A549 (cell line): ENCODE measurements around the gene PPP2R5E. TPM values are rescaled to one million over a fixed set of nuclear protein-coding genes. Genes with fewer than 3 reads are reported as not detected.

Source experiments
- ATAC-seq, 2 experiments: fragments of 200-7000 bp in 1 of 2; fragments of >200 bp in 1 of 2; cut with Nextera tagmentation in 1 of 2; cut with Tn5 transposase in 1 of 2; 3 replicates each; pipeline versions ENCODE4 v1.8.0 to v1.9.1; 2018 to 2020; ENCODE audit warnings: mild to moderate bottlenecking in 1 of 2, moderate library complexity in 1 of 2
- CTCF ChIA-PET: fragments of 300-600 bp; sonication (Branson Sonifier 250); formaldehyde crosslinking; extraction: SDS; loops from one replicate; lab custom pipeline; 2021; ENCODE audit warnings: antibody characterized with exemption, inconsistent platforms; lab: Yijun Ruan, JAX
- POLR2A ChIA-PET: fragments of 350-600 bp; formaldehyde crosslinking; extraction: SDS; loops from one replicate; lab custom pipeline; 2021; ENCODE audit warnings: antibody characterized with exemption, inconsistent platforms; lab: Yijun Ruan, JAX
- DNase-seq, 2 experiments: peaks; one replicate each; pipeline versions ENCODE4 v3.0.0 to v3.0.0-alpha.2; 2011 to 2016; ENCODE audit warnings: low read depth in 1 of 2, low spot score in 1 of 2
- FAIRE-seq: peaks from 2 replicates; lab custom pipeline; 2011; peaks lifted over from hg19 to GRCh38; lab: Jason Lieb, UNC
- H3K27ac ChIP-seq, 2 experiments: fragments of >200 bp; sonication (Bioruptor Twin); formaldehyde crosslinking; 3 replicates each; pipeline ENCODE4 v1.5.1; 2016 to 2017
- H3K4me1 ChIP-seq: fragments of >200 bp; sonication (Bioruptor Twin); formaldehyde crosslinking; 3 replicates; pipeline ENCODE4 v1.6.1; 2016
- H3K4me2 ChIP-seq: fragments of >200 bp; sonication (Bioruptor Twin); formaldehyde crosslinking; 3 replicates; pipeline ENCODE4 v1.6.1; 2016
- H3K4me3 ChIP-seq: fragments of >200 bp; sonication (Bioruptor Twin); formaldehyde crosslinking; 3 replicates; pipeline ENCODE4 v1.5.1; 2016
- H3K9me3 ChIP-seq: fragments of >200 bp; sonication (Bioruptor Twin); formaldehyde crosslinking; 3 replicates; pipeline ENCODE4 v1.6.1; 2016
- ATOH8 ChIP-seq: fragments of 250-450 bp; sonication (Bioruptor Pico); IDR thresholded peaks from 2 replicates; pipeline ENCODE4 v1.5.0; 2020; ENCODE audit warnings: low read depth, mild to moderate bottlenecking, moderate library complexity
- FOXS1 ChIP-seq: fragments of 250-450 bp; sonication (Bioruptor Pico); IDR thresholded peaks from 2 replicates; pipeline ENCODE4 v1.5.0; 2020; ENCODE audit warnings: mild to moderate bottlenecking, moderate library complexity
- HES2 ChIP-seq: fragments of >200 bp; sonication (Bioruptor Twin); formaldehyde crosslinking; IDR thresholded peaks from 2 replicates; pipeline ENCODE4 v1.6.1; 2016
- HOXA7 ChIP-seq: fragments of 250-450 bp; sonication (Bioruptor Pico); IDR thresholded peaks from 2 replicates; pipeline ENCODE4 v1.5.0; 2020; ENCODE audit warnings: mild to moderate bottlenecking, moderate library complexity
- KDM1A ChIP-seq: fragments of 200-600 bp; sonication (generic); IDR thresholded peaks from 2 replicates; pipeline ENCODE4 v1.6.1; 2016; ENCODE audit warnings: low read depth, mild to moderate bottlenecking
- MAZ ChIP-seq: fragments of 150-350 bp; IDR thresholded peaks from 2 replicates; pipeline ENCODE4 v1.6.1; 2014; ENCODE audit warnings: antibody characterized with exemption, low read depth, low read length, borderline replicate concordance
- MYC ChIP-seq: IDR thresholded peaks from 2 replicates; pipeline ENCODE4 v1.6.1; 2012; ENCODE audit warnings: mild to moderate bottlenecking, inconsistent platforms, low read length, improper control_type of control experiment, borderline replicate concordance
- NFE2L2 ChIP-seq: fragments of 150-350 bp; conservative IDR thresholded peaks from 2 replicates; pipeline ENCODE4 v1.6.1; 2014; ENCODE audit warnings: low read length
- PHF8 ChIP-seq: fragments of 200-600 bp; sonication (generic); IDR thresholded peaks from 2 replicates; pipeline ENCODE4 v1.6.1; 2016; ENCODE audit warnings: low read depth, mild to moderate bottlenecking, antibody characterized with exemption, moderate library complexity, borderline replicate concordance
- RAD21 ChIP-seq, 2 experiments: fragments of >200 bp in 1 of 2; sonication (Bioruptor Twin) in 1 of 2; formaldehyde crosslinking in 1 of 2; IDR thresholded peaks in 1 of 2; conservative IDR thresholded peaks in 1 of 2; 2 replicates in 1 of 2; 3 replicates in 1 of 2; pipeline ENCODE4 v1.6.1; 2012 to 2018; ENCODE audit warnings: inconsistent platforms in 1 of 2
- RFX5 ChIP-seq: fragments of 450-650 bp; IDR thresholded peaks from 2 replicates; pipeline ENCODE4 v1.7.1; 2014; ENCODE audit warnings: antibody characterized with exemption, mild to moderate bottlenecking, moderate library complexity
- RNF2 ChIP-seq: fragments of 200-600 bp; sonication (generic); IDR thresholded peaks from 2 replicates; pipeline ENCODE4 v1.6.1; 2016; ENCODE audit warnings: low read depth, mild to moderate bottlenecking, antibody characterized with exemption, moderate library complexity, borderline replicate concordance
- ZFP36 ChIP-seq: fragments of 450-650 bp; IDR thresholded peaks from 2 replicates; pipeline ENCODE4 v1.6.1; 2014; ENCODE audit warnings: borderline replicate concordance; ENCODE audit not compliant: partially characterized antibody
- ZNF302 ChIP-seq: fragments of 250-450 bp; sonication (Bioruptor Pico); IDR thresholded peaks from 2 replicates; pipeline ENCODE4 v1.9.0; 2021; ENCODE audit warnings: inconsistent platforms, mild to moderate bottlenecking, moderate library complexity
- ZSCAN20 ChIP-seq: fragments of 250-450 bp; sonication (Bioruptor Pico); IDR thresholded peaks from 2 replicates; pipeline ENCODE4 v1.8.0; 2022; ENCODE audit warnings: mild to moderate bottlenecking, moderate library complexity
- WGBS: methylation state at CpG from one replicate; pipeline ENCODE4 v1.1.6; 2017; ENCODE audit errors: missing lambda C conversion rate; 5-methylcytosine and 5-hydroxymethylcytosine counted together
- polyA plus RNA-seq, 4 experiments: library from polyadenylated mRNA; depleted of rRNA in 3 of 4; stranded (reverse); fragments of >200 nt; fragmentation: RNase III in 1 of 4; extraction: RNeasy Plus Mini Kit Qiagen cat#74134 plus additional on column Dnase treatment in 1 of 4; gene quantifications; 2 replicates in 3 of 4; 3 replicates in 1 of 4; pipeline ENCODE4 v1.2.3, GENCODE V29; 2011 to 2017

Gene PPP2R5E
- polyA plus RNA-seq, 2 of the 4 experiments (the other 2 are of a cell fraction), result 21.4 to 23.2 TPM

DNA sequence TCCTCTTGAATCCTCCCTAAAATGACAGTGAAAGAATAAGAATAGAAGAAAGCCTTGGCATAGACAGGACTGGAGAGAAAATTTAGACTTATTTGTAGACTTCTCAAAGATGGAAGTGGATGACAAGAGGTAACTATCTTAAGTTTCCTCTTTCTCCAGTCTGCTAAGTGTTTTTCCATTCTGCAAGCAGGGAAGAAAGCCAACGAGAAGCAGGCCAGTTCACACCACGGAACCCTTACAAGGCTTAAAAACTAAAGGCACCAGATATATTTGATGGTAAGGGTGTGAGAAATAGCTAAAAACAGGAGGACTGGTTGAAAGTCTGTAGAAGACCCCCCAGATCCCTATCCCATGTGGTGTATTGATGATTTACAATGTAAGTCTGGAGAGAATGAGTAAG, 141.5 kb downstream of the PPP2R5E start:
- DNase-seq (no peak), ATAC-seq (no peak), FAIRE-seq (no peak)
- WGBS, result 89% methylated on average over 2 of the region's 2 CpGs
- Histone ChIP-seq H3K9me3 (no peaks in the 10 kb centered on the region; the same call in 2 of the 3 replicates), H3K27ac (no peak overlapping the region), H3K4me2 (no peak overlapping the region), H3K4me3 (no peak overlapping the region), H3K4me1 (peaks cover 5% of the 10 kb centered on the region; the same call in 1 of the 3 replicates)
- ChIA-PET CTCF (interaction anchor here (0.7 to 1.5 kb wide), 3 partner anchors 10 to 270 kb away, joined by 3 to 5 read pairs (median 4); no protein-coding TSS in a partner anchor), POLR2A (no interaction called here)
- no peak for TF ChIP-seq PHF8
- no peak for TF ChIP-seq ZFP36
- TF ChIP-seq KDM1A, result no peak
- TF ChIP-seq FOXS1 (CRISPR knock-in tag), result no peak
- TF ChIP-seq ZNF302 (CRISPR knock-in tag), result no peak

DNA sequence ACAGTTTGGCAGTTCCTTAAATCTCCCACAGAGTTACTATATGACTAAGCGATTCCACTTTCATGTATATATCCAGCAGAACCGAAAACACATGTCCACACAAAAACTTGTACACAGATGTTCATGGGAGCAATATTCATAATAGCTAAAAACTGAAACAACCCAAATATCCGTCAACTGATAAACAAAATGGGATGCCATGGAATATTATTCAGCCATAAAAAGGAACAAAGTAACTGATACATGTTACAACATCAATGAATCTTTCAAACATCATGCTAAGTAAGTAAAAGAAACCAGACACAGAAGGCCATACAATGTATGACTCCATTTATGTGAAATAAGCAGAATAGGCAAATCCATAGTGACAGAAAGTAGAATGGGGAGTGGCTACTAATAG, 144.2 kb downstream of the PPP2R5E start:
- no peak for FAIRE-seq
- 94% methylated on average over 3 of the region's 3 CpGs for WGBS
- ChIA-PET POLR2A (no interaction called here), CTCF (interaction anchor here (4.8 kb wide), 1 partner anchor 11 kb away, joined by 19 read pairs; no protein-coding TSS in a partner anchor)
- Histone ChIP-seq H3K4me1 (peaks cover 11% of the 10 kb centered on the region; the same call in 1 of the 3 replicates), H3K4me2 (no peak overlapping the region), H3K4me3 (no peak overlapping the region), H3K27ac (no peak overlapping the region), H3K9me3 (no peaks in the 10 kb centered on the region; the same call in 2 of the 3 replicates)
- no peak for DNase-seq
- ATAC-seq, result no peak
- TF ChIP-seq NFE2L2 (no peak), ATOH8 (no peak), ZFP36 (no peak)

DNA sequence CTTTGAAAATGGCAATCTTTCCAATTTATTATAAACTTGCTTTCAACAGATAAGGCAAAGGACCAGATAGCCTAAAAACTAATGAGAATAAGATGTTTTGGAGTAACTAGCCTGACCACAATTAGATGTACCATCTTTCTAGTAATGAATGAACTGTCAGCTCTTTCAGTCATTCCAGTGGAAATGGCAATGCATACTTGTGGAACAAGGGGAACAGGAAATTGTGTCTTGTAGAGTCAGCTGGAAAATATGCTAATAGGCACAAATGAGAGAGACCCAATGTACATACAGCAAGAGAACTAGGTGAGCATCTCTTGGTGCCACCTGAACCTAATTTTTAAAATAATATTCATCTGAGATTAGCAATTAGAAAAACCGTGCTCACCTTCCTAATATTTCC, 148.3 kb downstream of the PPP2R5E start:
- no peak for ATAC-seq
- CTCF ChIA-PET, result no interaction called here

DNA sequence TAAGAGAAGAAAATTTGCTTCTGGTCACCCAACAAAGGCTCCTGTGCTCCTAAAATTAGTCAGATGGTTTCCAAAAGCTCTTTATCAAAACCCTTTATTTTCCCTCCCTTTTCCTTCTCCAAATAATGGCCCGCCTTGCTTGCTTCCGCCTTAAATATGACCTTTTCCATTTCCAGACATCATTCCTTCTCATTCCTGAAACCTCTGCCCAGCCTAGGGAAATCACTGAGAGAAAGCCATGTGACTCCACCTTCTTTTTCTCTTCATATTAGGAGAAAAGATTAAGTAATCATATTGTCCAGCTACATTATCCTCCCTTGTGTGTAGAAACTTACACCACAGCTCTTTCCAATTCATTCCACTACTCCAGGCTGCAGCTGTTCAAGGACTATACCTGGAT, 148.7 kb downstream of the PPP2R5E start:
- TF ChIP-seq MYC (no peak), KDM1A (no peak), RAD21 (conservative IDR thresholded peaks at IDR 0.05 in 1 of 2, IDR thresholded peaks at IDR 0.05 in 1 of 2) (no peak), ZSCAN20 (CRISPR knock-in tag) (no peak), MAZ (no peak), RFX5 (no peak), RNF2 (no peak), HES2 (no peak), NFE2L2 (no peak), HOXA7 (no peak)
- 94% methylated on average over 2 of the region's 2 CpGs for WGBS
- ATAC-seq (no peak), DNase-seq (no peak), FAIRE-seq (no peak)
- no peaks in the 10 kb centered on the region; the same call in 2 of the 3 replicates for H3K9me3 ChIP-seq
- no peak overlapping the region for H3K4me3 ChIP-seq
- peaks cover 11% of the 10 kb centered on the region; the same call in 1 of the 3 replicates for H3K4me1 ChIP-seq
- ChIA-PET POLR2A (interaction anchor here (0.6 kb wide), 3 partner anchors 118 to 248 kb away, joined by 3 to 5 read pairs (median 3); partner anchors contain the start of gene PPP2R5E), CTCF (no interaction called here)
- H3K4me2 ChIP-seq, result no peak overlapping the region
- no peak overlapping the region for H3K27ac ChIP-seq

More for the DNA sequence above, 148.3 kb downstream of the PPP2R5E start:
- no peak overlapping the region for H3K27ac ChIP-seq
- FAIRE-seq (no peak), DNase-seq (no peak)
- TF ChIP-seq ZSCAN20 (CRISPR knock-in tag), result no peak
- H3K4me3 ChIP-seq, result no peak overlapping the region
- H3K9me3 ChIP-seq, result no peaks in the 10 kb centered on the region; the same call in 2 of the 3 replicates
- POLR2A ChIA-PET, result no interaction called here
- WGBS, result 79% methylated on average over 1 of the region's 1 CpG
- no peak overlapping the region for H3K4me2 ChIP-seq
- peaks cover 11% of the 10 kb centered on the region; the same call in 1 of the 3 replicates for H3K4me1 ChIP-seq
